Activated CD4-positive, alpha-beta T cell treated with anti-CD3 and anti-CD28 coated beads, Interleukin-10, Interleukin-2, amounts not matched to agents 100 ng/mL and 50 ng/mL, durations not matched to agents 16 hours and 8 hours (primary cell): ENCODE data around the gene PALD1.
A peak's percentile ranks its signal among the peaks of the same experiment; 100 is the strongest.
"Not testable (repeated sequence)": the region's sequence is repeated elsewhere in the genome, so short reads cannot be mapped to it uniquely, and the experiment has no call there.

Experiments
- DNase-seq: peaks from one replicate; pipeline ENCODE4 v3.0.0-alpha.2; 2020

Gene PALD1

DNA sequence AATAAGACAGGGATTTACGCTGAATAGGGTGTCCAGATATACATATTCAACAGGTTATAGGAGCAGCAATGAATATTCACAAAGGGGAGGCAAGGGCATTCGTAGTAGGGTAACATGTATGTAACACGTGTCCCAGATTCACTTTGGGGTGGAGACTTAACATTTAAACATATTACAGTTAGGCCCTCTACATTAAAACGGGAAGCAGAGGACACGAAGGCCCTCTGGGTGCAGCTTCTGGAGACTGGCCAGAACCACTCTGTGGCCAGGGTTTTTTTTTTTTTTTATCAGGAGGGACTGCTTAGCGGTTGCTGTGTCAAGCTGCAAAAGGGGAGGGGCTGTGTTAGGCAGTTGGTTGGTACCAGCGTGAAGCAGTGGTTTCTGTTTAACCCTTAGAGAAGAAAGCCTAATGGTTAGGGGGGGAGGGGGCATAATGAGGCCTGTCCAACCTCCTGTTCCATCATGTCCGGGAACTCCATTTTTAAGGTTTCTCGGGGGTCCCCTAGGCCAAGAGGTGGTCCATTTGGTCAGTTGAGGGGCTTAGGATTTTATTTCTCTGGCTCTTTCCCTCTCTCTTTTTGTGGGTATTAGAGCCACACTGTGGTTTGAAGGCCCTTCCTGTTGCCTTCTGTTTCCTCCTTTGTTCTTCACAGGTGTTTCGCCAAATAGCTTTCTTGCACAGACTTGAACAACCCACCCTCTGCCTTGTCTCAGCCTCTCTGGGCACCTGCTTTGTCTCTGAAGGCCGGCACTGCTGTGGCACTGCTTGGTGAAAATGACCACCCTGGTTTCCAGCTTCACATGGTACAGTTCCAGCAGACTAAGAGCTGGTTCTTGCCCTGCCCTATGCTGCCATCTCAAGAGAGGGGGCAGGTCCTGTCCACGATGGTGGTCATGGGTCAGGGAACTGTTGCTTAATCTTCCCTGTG, 97.6 kb downstream of the PALD1 start:
- peak; percentile 84 for DNase-seq

DNA sequence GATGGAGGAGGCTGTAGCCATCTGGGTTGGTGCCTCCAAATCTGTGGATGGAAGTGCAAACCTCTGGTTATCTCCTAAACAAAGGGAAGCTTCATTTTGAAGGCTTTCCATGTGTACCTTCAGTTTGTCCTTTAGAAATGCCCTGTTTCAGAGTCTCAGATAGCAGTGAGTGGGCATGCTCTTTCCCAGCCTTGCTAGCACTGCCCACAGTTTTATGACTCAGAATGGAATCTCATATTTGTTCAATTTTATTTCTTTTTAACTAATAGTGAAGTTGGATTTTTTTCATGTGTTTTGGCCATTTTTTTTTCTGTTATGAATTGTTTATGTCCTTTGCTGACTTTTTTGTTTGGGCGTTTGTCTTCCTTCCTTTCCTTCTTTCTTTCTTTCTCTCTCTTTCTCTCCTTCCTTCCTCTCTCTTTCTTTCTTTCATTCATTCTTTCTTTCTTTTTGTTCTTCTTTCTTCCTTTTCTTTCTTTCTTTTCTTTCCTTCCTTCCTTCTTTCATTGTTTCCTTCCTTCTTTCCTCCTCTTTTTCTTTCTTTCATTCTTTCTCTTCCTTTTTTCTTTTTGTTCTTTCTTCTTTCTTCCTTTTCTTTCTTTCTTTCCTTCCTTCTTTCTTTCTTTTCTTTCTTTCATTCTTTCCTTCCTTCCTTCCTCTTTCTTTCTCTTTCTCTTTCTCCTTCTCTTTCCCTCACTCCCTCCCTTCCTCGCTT, 98.4 kb downstream of the PALD1 start:
- DNase-seq, result peak; percentile 70

DNA sequence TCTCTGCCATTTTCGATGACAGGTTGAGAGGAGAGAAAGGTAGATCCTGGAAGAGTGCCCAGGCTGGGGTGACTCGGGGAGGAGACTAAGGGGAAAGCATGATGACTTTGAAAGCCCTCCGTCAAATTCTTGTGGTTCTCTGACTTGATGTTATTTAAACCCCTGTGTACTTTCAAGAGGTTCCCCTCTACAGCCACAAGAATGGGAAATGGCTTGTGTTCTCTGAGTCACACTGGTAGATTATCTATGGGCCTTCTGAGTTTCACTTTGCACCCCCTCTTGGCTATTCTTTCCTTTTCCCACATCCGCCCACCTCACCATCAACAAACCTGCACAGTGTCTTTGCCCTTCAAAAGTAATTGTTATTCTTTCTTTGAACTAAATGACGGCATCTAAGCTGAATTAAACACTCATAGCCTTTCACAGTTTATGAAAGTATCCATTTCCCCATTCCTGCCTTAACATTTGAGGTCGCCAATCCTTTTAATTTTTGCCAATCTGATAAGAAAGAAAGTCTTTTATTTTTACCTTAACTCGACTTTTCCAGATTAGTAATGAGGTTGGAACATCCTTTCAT, 99.9 kb downstream of the PALD1 start:
- peak; percentile 92 for DNase-seq

DNA sequence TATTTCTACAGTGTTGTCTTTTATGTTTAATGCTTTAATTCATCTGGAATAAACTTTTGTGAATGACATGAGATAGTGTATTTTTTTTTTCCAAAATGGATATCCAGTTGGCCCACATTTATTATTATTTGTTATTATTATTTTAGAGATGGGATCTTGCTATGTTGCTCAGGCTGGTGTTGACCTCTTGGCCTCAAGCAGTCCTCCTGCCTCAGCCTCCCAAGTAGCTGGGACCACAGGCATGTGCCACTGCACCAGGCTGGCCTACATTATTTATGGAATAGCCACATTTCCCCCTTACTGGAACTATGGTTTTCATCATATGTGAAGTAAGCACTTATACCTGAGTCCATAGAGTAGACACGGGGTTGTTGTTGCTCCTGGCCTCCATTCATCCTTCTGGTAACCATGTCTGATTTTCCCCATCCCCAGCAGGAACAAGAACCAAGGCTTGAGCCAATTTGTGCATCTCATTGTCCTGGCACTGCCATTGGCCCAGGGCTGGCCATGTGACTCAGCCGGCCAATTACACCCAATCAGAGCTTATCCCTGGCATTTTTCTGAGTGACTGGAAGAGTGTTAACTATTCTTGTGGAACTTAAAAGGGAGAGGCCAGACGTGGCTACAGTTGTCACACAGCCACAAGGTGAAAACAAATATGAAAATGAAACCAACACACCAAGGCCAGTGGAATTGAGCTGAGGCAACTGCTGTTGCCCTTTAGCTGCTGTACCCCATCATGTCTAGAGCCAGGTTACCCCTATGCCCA, 100.9 kb downstream of the PALD1 start:
- DNase-seq, result peak; percentile 60

DNA sequence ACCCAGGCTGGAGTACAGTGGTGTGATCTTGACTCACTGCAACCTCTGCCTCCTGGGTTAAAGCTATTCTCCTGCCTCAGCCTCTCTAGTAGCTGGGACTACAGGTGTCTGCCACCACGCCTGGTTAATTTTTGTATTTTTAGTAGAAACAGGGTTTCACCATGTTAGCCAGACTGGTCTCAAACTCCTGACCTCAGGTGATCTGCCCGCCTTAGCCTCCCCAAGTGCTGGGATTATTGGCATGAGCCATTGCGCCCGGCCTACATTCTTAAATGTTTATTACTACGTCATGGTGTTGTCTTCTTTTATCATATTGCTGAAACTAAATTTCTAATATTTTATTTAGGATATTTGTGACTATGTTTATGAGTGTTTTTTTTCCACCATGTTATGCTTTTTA, 102.6 kb downstream of the PALD1 start:
- DNase-seq, result not testable (repeated sequence)

DNA sequence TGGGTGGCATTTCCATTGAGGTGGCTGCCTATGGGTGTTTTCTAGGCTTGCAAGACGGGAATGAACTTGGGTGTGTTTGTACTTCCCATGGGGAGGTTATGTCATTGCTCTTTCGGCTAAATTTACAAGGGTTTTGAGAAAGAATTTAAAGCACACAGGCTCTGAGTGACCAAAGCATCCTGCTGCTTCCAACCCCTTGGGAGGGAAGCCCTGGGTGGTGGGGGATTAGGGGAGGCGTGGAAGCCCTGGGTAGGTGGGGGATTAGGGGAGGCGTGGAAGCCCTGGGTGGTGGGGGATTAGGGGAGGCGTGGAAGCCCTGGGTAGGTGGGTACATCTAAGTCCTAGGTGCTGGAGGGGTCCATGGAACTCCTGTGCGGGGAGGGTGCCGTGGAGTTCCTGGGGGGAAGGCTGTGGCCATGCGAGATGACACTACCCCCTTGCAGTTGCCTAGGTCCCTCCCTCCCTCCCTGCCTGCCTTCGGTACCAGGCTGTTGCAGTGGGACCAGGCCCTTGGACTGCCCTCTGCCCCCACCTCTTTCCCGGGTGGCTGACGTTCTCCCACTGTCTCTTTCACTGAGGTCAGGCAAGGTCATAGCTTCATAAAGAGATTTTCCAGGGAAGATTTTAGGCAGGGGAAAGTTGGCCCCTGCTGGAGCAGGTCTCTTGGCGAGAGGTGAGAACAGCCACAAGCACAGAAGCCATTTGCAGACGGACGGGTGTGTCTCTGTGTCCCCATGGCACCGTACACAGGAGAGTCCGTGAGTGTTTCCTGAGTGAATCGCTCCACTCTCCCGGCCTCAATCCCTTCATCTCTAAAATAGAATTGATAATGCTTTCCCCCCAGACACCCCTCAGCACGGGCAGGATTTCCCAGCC, 104.5 kb downstream of the PALD1 start:
- no peak for DNase-seq

DNA sequence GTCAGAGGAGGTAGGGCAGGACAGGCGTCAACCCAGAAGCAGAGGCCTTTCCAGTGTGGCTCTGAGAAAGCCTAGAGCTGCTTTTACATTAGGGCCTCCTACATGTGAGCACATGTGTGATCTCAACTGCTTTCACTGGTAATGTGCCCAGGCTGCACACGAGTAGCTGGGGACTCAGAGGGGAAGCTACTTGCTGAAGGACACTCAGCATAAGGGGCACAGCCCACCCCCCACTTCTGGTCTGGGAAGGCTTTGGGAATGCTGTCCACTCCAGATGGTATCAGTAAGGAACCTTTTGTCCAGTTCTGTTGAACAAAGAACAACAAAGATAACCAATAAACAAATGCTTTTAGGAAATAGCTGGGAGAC, 105.1 kb downstream of the PALD1 start:
- no peak for DNase-seq

DNA sequence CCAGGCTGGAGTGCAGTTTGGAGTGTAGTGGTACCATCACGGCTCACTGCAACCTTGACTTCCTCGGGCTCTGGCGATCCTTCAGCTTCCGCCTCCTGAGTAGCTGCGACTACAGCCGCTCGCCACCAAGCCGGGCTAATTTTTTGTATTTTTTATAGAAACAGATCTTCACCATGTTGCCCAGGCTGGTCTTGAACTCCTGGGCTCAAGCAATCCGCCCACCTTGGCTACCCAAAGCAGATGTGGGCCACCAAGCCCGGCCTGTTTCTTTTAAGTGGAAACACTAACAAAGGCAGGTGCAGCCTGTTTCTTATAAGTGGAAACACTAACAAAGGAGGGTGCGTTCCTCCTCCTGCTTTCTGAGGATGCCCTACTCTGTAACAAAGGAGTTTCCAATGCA, 105.8 kb downstream of the PALD1 start:
- no peak for DNase-seq

DNA sequence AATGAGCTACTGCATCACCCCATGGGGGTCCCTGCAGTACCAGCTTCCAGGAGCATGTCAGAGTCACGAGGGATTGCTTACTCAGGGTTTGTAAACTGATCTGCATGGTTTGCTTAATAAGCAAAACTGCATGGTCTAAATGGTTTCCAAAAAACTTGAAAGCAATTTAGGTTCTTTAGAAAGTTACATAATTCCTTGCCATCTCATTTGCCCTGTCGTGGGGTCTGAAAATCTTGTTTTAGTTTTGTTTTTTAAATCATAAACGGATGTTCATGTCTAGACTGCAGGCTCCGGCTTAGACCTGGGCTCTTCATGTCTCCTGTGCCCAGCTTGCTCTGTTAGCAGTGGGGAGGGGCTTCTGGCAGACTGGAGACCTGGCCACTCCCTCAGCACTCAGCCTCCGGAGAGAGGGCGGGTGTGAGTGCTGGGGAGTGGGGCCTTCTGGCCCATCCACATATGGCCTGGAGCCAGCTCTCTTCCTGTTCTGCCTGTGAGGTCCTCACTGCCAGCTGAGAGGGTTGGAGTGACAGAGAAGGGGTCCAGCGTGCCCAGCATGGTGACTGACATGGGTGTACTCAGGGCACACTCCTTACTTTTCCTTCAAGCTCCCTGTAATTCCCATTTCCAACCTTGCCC, 106.5 kb downstream of the PALD1 start:
- no peak for DNase-seq

DNA sequence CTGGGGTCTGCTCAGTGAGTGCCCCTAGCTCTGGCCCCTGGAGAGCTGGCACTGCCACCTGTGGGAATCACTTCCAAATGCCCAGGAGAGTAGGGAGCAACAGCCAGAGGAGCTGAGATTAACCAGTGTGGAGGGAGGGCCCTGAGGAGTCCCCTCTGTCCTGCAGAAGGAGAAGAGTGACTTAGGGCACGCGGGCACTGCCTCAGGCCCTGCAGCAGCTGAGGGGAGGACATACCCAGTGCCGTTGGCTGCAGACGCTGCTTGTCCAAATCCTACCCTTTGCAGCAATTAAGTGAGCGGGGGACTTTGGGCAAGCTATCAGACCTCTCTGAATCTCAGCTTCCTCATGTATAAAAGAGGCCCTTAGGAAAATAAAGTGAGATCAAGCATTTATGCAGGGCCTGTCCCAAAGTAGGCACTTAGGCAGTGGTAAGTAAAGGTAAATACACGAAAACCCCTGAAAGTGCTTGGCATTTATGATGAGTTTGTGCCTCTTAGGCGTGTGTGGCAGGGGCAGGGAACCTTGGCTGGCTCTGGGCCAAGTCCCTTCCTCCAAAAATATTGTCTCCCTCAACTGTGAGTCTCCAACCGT, 107.1 kb downstream of the PALD1 start:
- no peak for DNase-seq

DNA sequence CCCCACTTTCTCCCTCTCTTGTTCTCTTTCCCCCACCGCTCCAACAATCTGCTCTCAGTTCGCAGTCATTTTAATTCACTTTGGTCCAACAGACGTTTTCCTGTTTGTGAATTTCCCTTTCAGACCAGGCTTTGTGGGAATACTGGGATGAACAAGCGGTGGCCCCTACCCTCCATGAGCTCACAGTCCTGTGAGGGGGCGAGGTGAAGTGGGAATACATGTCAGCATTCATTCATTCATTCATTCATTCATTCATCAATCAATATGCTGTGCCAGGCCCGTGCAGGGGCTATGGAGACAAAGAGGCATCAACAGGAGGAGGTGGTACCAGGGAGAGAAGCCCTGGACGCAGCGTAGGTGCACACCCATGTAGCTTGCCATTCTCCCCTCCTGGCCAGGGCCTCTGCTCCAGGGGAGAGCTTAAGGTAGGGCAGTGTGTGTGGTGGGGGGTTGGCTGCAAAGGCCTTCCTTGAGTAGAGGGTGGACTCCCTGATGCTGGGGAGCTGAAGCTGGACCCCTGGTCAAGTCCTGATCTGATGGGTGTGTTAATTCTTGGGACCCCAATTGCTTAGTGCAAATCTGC, 107.9 kb downstream of the PALD1 start:
- no peak for DNase-seq

DNA sequence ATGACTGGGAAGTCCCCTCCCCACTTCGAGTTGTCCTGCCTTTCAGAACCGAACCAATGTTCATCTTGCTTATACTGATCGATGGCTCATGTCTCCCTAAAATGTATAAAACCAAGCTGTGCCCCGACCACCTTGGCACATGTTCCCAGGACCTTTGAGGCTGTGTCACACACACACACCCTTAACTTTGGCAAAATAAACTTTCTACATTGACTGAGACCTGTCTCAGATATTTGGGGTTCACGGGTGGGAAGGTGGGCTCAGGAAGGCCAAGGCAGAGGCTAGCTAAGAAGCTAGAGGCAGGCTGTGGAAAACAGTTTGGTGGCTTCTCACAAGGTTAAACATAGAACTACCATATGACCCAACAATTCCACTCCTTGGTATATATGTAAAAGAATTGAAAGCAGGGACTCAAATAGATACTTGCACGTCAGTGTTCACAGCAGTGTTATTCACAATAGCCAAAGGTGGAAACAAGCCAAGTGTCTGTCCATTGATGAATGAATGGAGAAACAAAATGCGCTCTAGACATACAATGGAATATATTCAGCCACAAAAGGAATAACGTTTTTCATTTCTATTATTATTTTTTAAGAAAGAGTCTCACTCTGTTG, 108.6 kb downstream of the PALD1 start:
- DNase-seq, result peak; percentile 65

DNA sequence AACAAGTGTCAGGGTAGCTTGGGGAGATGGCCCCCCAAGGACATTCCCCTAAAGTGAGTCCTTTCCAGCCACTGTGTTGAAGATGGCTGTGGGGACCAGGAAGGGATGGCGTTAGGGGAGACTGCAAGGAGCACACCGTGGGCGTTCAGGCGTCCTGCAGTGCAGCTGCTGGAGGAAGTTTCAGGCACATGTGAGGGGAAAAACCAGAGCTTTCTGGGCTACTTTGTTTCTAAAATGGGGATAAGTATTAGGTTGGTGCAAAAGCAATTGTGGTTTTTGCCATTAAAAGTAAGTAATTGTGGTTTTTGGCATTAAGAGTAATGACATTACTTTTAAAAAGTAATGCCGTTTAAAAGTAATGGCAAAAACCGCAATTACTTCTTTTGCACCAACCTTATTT, 109.7 kb downstream of the PALD1 start:
- DNase-seq, result no peak

DNA sequence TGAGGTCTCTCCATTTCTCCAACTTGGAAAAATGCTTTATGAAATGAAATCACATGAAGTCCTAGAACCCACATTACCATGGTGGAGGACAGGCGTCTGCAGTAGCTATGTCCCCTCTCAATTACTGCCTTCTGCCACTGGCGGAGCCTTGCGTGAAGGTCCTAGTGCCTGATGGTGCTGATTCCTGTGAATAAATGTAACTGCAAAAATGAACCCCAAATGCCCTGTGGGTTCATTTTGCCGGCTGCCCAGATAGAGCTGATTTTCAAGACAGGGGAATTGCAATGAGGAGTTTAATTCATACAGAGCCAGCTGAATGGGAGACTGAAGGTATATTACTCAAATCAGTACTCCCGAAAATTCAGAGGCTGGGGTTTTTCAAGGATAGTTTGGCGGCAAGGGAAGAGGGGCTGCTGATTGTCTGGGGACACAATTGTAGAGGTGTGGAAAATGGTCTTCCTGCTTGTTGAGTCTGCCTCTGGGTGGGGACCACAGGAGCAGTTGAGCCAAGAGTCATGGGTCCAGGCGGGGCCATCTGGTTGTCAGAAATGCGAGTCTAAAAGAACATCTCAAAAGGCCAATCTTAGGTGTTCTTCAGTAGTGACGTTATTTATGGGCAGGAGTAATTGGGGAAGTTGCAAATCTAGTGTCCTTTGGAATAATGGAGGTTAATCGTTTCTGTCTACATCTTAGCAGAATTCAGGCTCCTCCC, 110.4 kb downstream of the PALD1 start:
- no peak for DNase-seq

DNA sequence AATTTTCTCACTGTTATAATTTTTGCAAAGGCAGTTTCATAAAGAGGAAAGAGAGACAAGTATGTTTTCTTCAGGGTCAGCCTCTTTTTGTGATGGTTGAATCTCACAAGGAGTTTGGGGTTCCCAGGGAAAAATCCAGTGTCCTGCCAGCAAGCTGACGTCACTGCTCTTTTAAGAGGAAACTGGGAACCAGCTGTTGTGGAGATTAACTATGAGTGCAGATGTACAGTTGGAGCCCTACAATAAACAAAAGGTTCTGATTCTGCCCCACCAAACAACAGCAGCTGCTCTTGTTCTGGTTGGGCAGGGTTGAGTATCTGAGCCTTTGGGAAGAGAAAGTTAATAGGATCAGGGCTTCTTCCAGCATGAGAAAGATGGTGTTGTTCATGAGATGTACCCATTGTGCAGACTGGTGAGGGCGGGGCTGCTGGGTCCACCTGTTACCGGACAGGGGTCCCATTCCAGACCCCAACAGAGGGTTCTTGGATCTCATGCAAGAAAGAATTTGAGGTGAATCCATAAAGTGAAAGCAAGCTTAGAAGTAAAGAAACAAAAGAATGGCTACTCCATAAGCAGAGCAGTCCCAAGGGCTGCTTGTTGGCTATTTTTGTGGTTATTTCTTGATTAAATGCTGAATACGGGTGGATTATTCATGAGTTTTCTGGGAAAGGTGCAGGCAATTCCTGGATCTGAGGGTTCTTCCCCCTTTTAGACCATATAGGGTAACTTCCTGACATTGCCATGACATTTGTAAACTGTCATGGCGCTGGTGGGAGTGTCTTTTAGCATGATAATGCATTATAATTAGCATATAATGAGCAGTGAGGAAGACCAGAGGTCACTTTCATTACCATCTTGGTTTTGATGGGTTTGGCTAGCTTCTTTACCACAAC, 111.4 kb downstream of the PALD1 start:
- no peak for DNase-seq

DNA sequence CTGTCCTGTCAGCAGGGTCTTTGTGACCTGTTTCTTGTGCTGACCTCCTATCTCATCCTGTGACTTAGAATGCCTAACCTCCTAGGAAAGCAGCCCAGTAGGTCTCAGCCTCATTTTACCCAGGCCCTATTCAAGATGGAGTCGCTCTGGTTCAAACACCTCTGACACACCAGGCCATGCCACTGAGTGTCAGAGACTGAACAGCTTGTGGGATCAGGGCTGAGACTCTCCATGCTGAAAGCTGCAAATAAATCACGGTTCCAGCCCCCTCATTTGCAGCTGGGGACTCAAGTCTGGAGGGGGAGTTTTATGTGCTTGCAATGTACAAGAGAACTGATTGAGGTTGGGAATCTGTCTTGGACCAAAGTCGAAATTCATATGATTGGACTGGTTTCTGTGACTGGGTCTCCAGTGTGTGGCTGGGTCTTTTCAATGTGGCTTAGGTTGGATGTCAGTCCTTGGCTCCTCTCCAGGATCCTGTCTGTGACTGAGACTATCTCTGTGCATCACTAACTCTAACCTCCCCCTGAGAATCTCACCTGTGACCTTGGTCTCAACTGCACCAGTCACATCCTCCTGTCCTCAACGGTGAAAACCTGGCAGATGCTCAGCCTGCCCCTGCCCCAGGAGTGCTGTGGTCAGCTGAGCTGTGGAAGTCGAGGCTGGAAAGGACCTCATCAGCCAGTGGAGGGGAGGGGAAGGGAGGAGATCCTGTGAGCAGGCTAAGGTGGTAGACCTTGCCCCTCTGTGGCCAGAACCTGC, 112.3 kb downstream of the PALD1 start:
- no peak for DNase-seq

DNA sequence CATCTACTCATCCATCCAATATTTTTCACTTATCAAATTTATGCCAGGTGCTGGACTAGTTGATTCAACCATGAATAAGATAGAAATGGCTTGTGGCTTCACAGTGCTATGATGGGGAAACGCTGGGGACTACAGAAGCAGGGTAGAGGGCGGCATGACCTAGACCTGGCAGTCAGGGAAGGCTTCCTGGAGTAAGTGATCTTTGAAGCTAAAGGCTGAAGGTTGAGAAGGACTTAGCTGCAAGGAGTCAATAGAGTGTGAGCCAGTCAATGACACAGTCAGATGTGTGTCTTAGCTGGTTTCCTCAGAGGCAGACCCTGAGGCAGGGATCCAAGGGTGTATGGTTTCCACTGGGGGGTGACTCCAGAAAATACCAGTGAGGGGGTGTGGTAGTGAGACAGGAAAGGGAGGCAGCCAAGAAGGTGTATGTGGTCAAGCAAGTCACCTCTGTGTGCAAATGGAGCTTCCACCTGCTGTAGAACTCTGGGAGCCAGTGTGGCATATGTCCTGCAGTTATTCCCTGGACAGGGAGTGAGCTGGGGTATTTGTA, 113.7 kb downstream of the PALD1 start:
- DNase-seq, result no peak
